K562 (cell line): ENCODE measurements around the gene STUM. TPM values are rescaled to one million over a fixed set of nuclear protein-coding genes. Genes with fewer than 3 reads are reported as not detected.

Source experiments
- ATAC-seq: fragments of 200-7000 bp; cut with Tn5 transposase; 3 replicates; pipeline ENCODE4 v1.9.1; 2020; ENCODE audit warnings: moderate library complexity
- BruUV-seq: library from RNA; stranded (reverse); fragments of 400-500 nt; replicated peaks from 2 replicates; lab custom pipeline; 2021; lab: Mats Ljungman, UMichigan
- CTCF ChIA-PET: fragments of 300-600 bp; formaldehyde crosslinking; extraction: SDS; loops from one replicate; lab custom pipeline; 2021; ENCODE audit warnings: low intra/inter-chr PET ratio; lab: Yijun Ruan, JAX
- POLR2A ChIA-PET: fragments of 300-600, 350-650 bp; sonication (Branson Sonifier 250); formaldehyde crosslinking; extraction: SDS; loops from one replicate; lab custom pipeline; 2021; ENCODE audit warnings: antibody characterized with exemption, inconsistent platforms; lab: Yijun Ruan, JAX
- DNase-seq, 4 experiments: peaks; one replicate each; pipeline versions ENCODE4 v3.0.0 to v3.0.0-alpha.2; 2011 to 2018; ENCODE audit warnings: low spot score in 3 of 4, mixed read lengths in 3 of 4; ENCODE audit errors: extremely low read depth in 1 of 4
- FAIRE-seq: peaks from 2 replicates; lab custom pipeline; 2011; peaks lifted over from hg19 to GRCh38; lab: Jason Lieb, UNC
- H2AFZ ChIP-seq: 2 replicates; pipeline ENCODE4 v1.6.0; 2011; ENCODE audit warnings: low read depth, low read length, control low read depth, inconsistent platforms
- H3K27ac ChIP-seq: fragments of 200-600 bp; 3 replicates; pipeline ENCODE4 v1.8.0; 2011; ENCODE audit warnings: low read depth, mild to moderate bottlenecking, control low read depth, inconsistent platforms, low read length, moderate library complexity, mixed read lengths; ENCODE audit errors: extremely low read depth
- H3K27me3 ChIP-seq, 2 experiments: fragments of 300-600 bp in 1 of 2; 2 replicates in 1 of 2; 3 replicates in 1 of 2; pipeline versions ENCODE4 v1.6.0 to v1.8.0; 2011; ENCODE audit warnings: inconsistent platforms in 2 of 2, low read length in 2 of 2, mild to moderate bottlenecking in 1 of 2, mixed read lengths in 1 of 2, moderate library complexity in 1 of 2; ENCODE audit not compliant: control insufficient read depth in 2 of 2, insufficient read depth in 2 of 2
- H3K36me3 ChIP-seq: fragments of 300-600 bp; 3 replicates; pipeline ENCODE4 v1.8.0; 2011; ENCODE audit warnings: mild to moderate bottlenecking, low read length, inconsistent platforms; ENCODE audit not compliant: control insufficient read depth, insufficient read depth
- H3K4me1 ChIP-seq, 2 experiments: fragments of 200-600 bp in 1 of 2; replicated peaks in 1 of 2; 2 replicates in 1 of 2; 3 replicates in 1 of 2; pipeline versions ENCODE4 v1.5.1 to v1.8.0; 2011; ENCODE audit warnings: inconsistent platforms in 2 of 2, low read length in 2 of 2, mild to moderate bottlenecking in 1 of 2, mixed read lengths in 1 of 2, moderate library complexity in 1 of 2; ENCODE audit not compliant: control insufficient read depth in 2 of 2, insufficient read depth in 2 of 2
- H3K4me2 ChIP-seq: 2 replicates; pipeline ENCODE4 v1.6.1; 2011; ENCODE audit warnings: low read length, control low read depth, inconsistent platforms, mixed read lengths; ENCODE audit not compliant: insufficient read depth
- H3K4me3 ChIP-seq: fragments of 200-600 bp; sonication (generic), shearing (Covaris generic); 2 replicates; pipeline ENCODE4 v1.5.1; 2016; ENCODE audit warnings: control low read depth, inconsistent platforms
- H3K79me2 ChIP-seq: fragments of 200-600 bp; 3 replicates; pipeline ENCODE4 v1.8.0; 2011; ENCODE audit warnings: low read length, inconsistent platforms; ENCODE audit not compliant: control insufficient read depth, insufficient read depth
- H3K9ac ChIP-seq, 2 experiments: 2 replicates each; pipeline versions ENCODE4 v1.6.0 to v1.6.1; 2011; ENCODE audit warnings: low read depth in 2 of 2, low read length in 2 of 2, control low read depth in 1 of 2, inconsistent platforms in 1 of 2, mild to moderate bottlenecking in 1 of 2, mixed read lengths in 1 of 2; ENCODE audit not compliant: insufficient read depth in 1 of 2
- H3K9me1 ChIP-seq: one replicate; pipeline ENCODE4 v1.6.0; 2011; ENCODE audit warnings: inconsistent platforms, mild to moderate bottlenecking, low read length, moderate library complexity; ENCODE audit not compliant: control insufficient read depth, insufficient read depth
- H3K9me3 ChIP-seq: replicated peaks from 2 replicates; pipeline ENCODE4 v1.5.1; 2011; ENCODE audit warnings: low read depth, low read length, inconsistent platforms; ENCODE audit not compliant: control insufficient read depth, insufficient read depth
- H4K20me1 ChIP-seq: replicated peaks from 2 replicates; pipeline ENCODE4 v1.6.1; 2011; ENCODE audit warnings: low read length, inconsistent platforms, mixed read lengths; ENCODE audit not compliant: control insufficient read depth, insufficient read depth
- CUX1 ChIP-seq: fragments of 200-800 bp; sonication (Bioruptor generic); IDR thresholded peaks from 2 replicates; pipeline ENCODE4 v1.6.1; 2016; ENCODE audit warnings: missing genetic modification characterization, missing compliant biosample characterization
- HES1 ChIP-seq: fragments of 450-650 bp; IDR thresholded peaks from 2 replicates; pipeline ENCODE4 v1.6.1; 2016; ENCODE audit warnings: low read depth, mild to moderate bottlenecking, moderate library complexity
- PREB ChIP-seq: sonication (generic); formaldehyde crosslinking; IDR thresholded peaks from 2 replicates; pipeline ENCODE4 v1.8.1; 2023; ENCODE audit warnings: mild to moderate bottlenecking, missing genetic modification reagents
- TBL1XR1 ChIP-seq, 2 experiments: IDR thresholded peaks; 2 replicates each; pipeline ENCODE4 v1.6.1; 2012; ENCODE audit warnings: improper control_type of control experiment in 2 of 2, low read length in 2 of 2, mild to moderate bottlenecking in 1 of 2
- ZNF512 ChIP-seq: IDR thresholded peaks from 2 replicates; pipeline ENCODE4 v1.6.1; 2016; ENCODE audit warnings: missing genetic modification characterization, missing compliant biosample characterization
- ZNF77 ChIP-seq: fragments of 250-450 bp; sonication (Bioruptor Pico); IDR thresholded peaks from 2 replicates; pipeline ENCODE4 v1.5.0; 2020
- WGBS: fragments of 100-300 bp; shearing (Covaris generic); methylation state at CpG from one replicate; pipeline ENCODE4 v1.1.6; 2016; ENCODE audit warnings: low coverage, mixed read lengths; ENCODE audit not compliant: insufficient coverage; ENCODE audit errors: missing lambda C conversion rate; 5-methylcytosine and 5-hydroxymethylcytosine counted together
- in situ Hi-C: fragments of 300-500 bp; cut with MboI; formaldehyde crosslinking; loops from 4 replicates; pipeline ENCODE4 v1.15.0; 2018; ENCODE audit warnings: inconsistent platforms, mixed read lengths
- intact Hi-C: fragments of 100-400 bp; cut with micrococcal nuclease; formaldehyde crosslinking; loops from 2 replicates; pipeline ENCODE4 v1.14.2; 2022
- polyA plus RNA-seq, 8 experiments: library from polyadenylated mRNA; depleted of rRNA in 4 of 8; stranded (reverse) in 5 of 8; unstranded in 3 of 8; fragments of >200 nt; fragmentation: Nextera tagmentation in 2 of 8; fragmentation: Illumina TruSeq in 1 of 8; extraction: Ambion mirVana in 2 of 8; extraction: Trizol in 1 of 8; gene quantifications; 2 replicates each; pipeline versions ENCODE4 v1.2.1 to v1.2.3, GENCODE V29; 2011 to 2014; ENCODE audit warnings: inconsistent platforms in 1 of 8, missing spikeins in 1 of 8
- total RNA-seq, 7 experiments: library from RNA; depleted of rRNA in 6 of 7; stranded (reverse); fragments of >200 nt in 6 of 7; fragmentation: Illumina TruSeq in 2 of 7; extraction: Trizol in 2 of 7; gene quantifications; 2 replicates each; pipeline versions ENCODE4 v1.2.1 to v1.2.3, GENCODE V29; 2011 to 2021; ENCODE audit warnings: low replicate concordance in 1 of 7

STUM gene
- total and polyA plus RNA-seq, 9 of the 15 experiments (the other 6 are each of a cell fraction or from before 2014, with no cell fraction given): not detected

GRCh38 chr1:226590614-226591013, 42.0 kb downstream of the STUM start:
- no peaks in the 10 kb centered on the region for H3K9me3 ChIP-seq
- BruUV-seq: no TSS peak
- DNase-seq: no peak
- no peaks in the 10 kb centered on the region for H3K4me1 ChIP-seq
- H3K9me1 ChIP-seq: no peaks in the 10 kb centered on the region
- intact Hi-C loops: no loop called here
- TF ChIP-seq ZNF512 (tag) (no peak), TBL1XR1 (IDR thresholded peaks at IDR 0.05; ENCODE audit: low read length in 2 of 2) (no peak)
- TF ChIP-seq, all 486 proteins: peak for 0
- CTCF ChIA-PET: no interaction called here
- no peak overlapping the region for H3K4me2 ChIP-seq
- no peaks in the 10 kb centered on the region for H3K36me3 ChIP-seq
- POLR2A ChIA-PET: interaction anchor here (0.5 to 1.1 kb wide), 3 partner anchors 18 to 857 kb away, joined by 3 to 4 read pairs (median 3); no protein-coding TSS in a partner anchor
- H4K20me1 ChIP-seq: peaks cover 5% of the 10 kb centered on the region; the same call in 1 of the 2 replicates
- FAIRE-seq: no peak
- peaks cover 68 to 95% of the 10 kb centered on the region in 2 experiments for H3K27me3 ChIP-seq
- ATAC-seq: no peak
- no peak overlapping the region for H3K9ac ChIP-seq
- H2AFZ ChIP-seq: no peak overlapping the region
- H3K27ac ChIP-seq: no peak overlapping the region
- H3K4me3 ChIP-seq: no peak overlapping the region
- 4% methylated on average over 7 of the region's 7 CpGs for WGBS
- in situ Hi-C loops: no loop called here
- H3K79me2 ChIP-seq: no peaks in the 10 kb centered on the region

- CTCF ChIA-PET: no interaction called here
- POLR2A ChIA-PET: interaction anchor here (1.2 kb wide), 1 partner anchor 15 kb away, joined by 3 read pairs; no protein-coding TSS in a partner anchor
- BruUV-seq: no TSS peak
- Histone ChIP-seq H3K4me1 (peaks cover 0 to 3% of the 10 kb centered on the region in 2 experiments; a peak in 1 of 5 replicates), H3K79me2 (no peaks in the 10 kb centered on the region), H3K27ac (no peak overlapping the region), H3K9me1 (no peaks in the 10 kb centered on the region), H3K4me3 (no peak overlapping the region), H3K4me2 (no peak overlapping the region), H3K9ac (no peak overlapping the region), H3K9me3 (no peaks in the 10 kb centered on the region), H3K27me3 (peaks cover 52 to 97% of the 10 kb centered on the region in 2 experiments), H2AFZ (no peak overlapping the region), H4K20me1 (peaks cover 5% of the 10 kb centered on the region; the same call in 1 of the 2 replicates), H3K36me3 (no peaks in the 10 kb centered on the region)
- no peak for FAIRE-seq
- WGBS: 0% methylated on average over 8 of the region's 8 CpGs
- DNase-seq: no peak
- in situ Hi-C loops: no loop called here
- ATAC-seq: no peak
- intact Hi-C loops: no loop called here
- no peak for TF ChIP-seq ZNF77 (CRISPR knock-in tag)
- no peak for TF ChIP-seq CUX1 (CRISPR knock-in tag)
- no peak for TF ChIP-seq PREB (CRISPR knock-in tag)
- TF ChIP-seq HES1: no peak
Observed at GRCh38 chr1:226593541-226593940, 45.0 kb downstream of the STUM start.
